Osteocyte (in vitro differentiated cells): ENCODE results near the gene NHS. TPM values are rescaled to one million over a fixed set of nuclear protein-coding genes. Genes with fewer than 3 reads are reported as not detected.

Experiments used
- DNase-seq: peaks from one replicate; pipeline ENCODE4 v3.0.0; 2021; ENCODE audit warnings: mixed read lengths; ENCODE audit not compliant: unreplicated experiment; ENCODE audit errors: extremely low spot score
- H3K27ac Mint-ChIP-seq: one replicate; pipeline ENCODE4 v1.8.0; 2021; ENCODE audit warnings: mild to moderate bottlenecking, mixed read lengths; ENCODE audit not compliant: unreplicated experiment
- H3K27me3 Mint-ChIP-seq: one replicate; pipeline ENCODE4 v1.8.0; 2021; ENCODE audit warnings: mixed read lengths; ENCODE audit not compliant: unreplicated experiment
- H3K36me3 Mint-ChIP-seq: one replicate; pipeline ENCODE4 v1.8.0; 2021; ENCODE audit warnings: mixed read lengths; ENCODE audit not compliant: unreplicated experiment
- H3K4me1 Mint-ChIP-seq: one replicate; pipeline ENCODE4 v1.8.0; 2021; ENCODE audit warnings: mixed read lengths; ENCODE audit not compliant: unreplicated experiment
- H3K4me3 Mint-ChIP-seq: one replicate; pipeline ENCODE4 v1.8.0; 2021; ENCODE audit warnings: mild to moderate bottlenecking, moderate library complexity, mixed read lengths; ENCODE audit not compliant: unreplicated experiment
- H3K9me3 Mint-ChIP-seq: one replicate; pipeline ENCODE4 v1.8.0; 2021; ENCODE audit warnings: mixed read lengths; ENCODE audit not compliant: unreplicated experiment
- microRNA-seq: library from miRNA; unstranded; fragments of <30 nt; microRNA quantifications from one replicate; pipeline ENCODE4 v1.1.0, GENCODE V29; 2020; ENCODE audit not compliant: unreplicated experiment
- total RNA-seq: library from RNA; stranded (reverse); gene quantifications from 2 replicates; pipeline ENCODE4 v1.2.1, GENCODE V29; 2021
- TF ChIP-seq, protein P1 (sequence below): fragments of 200-600 bp; sonication (generic); IDR thresholded peaks from 2 replicates; pipeline ENCODE4 v1.5.0; 2021; ENCODE audit warnings: antibody characterized with exemption, mild to moderate bottlenecking, moderate library complexity

NHS gene
- total RNA-seq, 1 donor from 2014 or later = 4.3 TPM

- Mint-ChIP-seq H3K27ac (no peak overlapping the region), H3K27me3 (peaks cover under 1% of the 10 kb centered on the region), H3K9me3 (peaks cover 10% of the 10 kb centered on the region), H3K4me1 (no peaks in the 10 kb centered on the region), H3K4me3 (no peak overlapping the region), H3K36me3 (no peaks in the 10 kb centered on the region)
- DNase-seq = no peak
- TF ChIP-seq, protein P1, sequence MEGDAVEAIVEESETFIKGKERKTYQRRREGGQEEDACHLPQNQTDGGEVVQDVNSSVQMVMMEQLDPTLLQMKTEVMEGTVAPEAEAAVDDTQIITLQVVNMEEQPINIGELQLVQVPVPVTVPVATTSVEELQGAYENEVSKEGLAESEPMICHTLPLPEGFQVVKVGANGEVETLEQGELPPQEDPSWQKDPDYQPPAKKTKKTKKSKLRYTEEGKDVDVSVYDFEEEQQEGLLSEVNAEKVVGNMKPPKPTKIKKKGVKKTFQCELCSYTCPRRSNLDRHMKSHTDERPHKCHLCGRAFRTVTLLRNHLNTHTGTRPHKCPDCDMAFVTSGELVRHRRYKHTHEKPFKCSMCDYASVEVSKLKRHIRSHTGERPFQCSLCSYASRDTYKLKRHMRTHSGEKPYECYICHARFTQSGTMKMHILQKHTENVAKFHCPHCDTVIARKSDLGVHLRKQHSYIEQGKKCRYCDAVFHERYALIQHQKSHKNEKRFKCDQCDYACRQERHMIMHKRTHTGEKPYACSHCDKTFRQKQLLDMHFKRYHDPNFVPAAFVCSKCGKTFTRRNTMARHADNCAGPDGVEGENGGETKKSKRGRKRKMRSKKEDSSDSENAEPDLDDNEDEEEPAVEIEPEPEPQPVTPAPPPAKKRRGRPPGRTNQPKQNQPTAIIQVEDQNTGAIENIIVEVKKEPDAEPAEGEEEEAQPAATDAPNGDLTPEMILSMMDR = no peak
Measured at GRCh38 chrX:17779434-17779833, 404.4 kb downstream of the NHS start.

Small RNAs within 50 kb of the gene (microRNA-seq; reads per million reads assigned to microRNA genes)
- gene MIR4768 = not detected
